ENCODE measurements around the gene GZMM.

DNA sequence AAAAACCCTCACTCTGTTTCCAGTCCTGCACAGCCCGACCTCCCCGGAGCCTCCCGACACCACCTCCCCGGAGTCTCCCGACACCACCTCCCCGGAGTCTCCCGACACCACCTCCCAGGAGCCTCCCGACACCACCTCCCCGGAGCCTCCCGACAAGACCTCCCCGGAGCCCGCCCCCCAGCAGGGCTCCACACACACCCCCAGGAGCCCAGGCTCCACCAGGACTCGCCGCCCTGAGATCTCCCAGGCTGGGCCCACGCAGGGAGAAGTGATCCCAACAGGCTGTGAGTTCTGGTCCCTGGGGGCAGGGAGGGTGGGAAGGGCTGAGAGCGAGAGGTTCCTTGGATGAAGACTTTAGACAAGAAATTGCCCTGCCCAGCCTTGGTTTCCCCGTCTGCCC lies 42.2 kb upstream of the GZMM start:
- TF ChIP-seq POLR2A (IDR thresholded peaks at IDR 0.05) (no peak), CTCF (IDR thresholded peaks at IDR 0.05) (no peak)

Measured in thyroid gland (tissue), 4 donors.